K562 (cell line): Measurements from ENCODE around the gene CRYBB1. TPM values are rescaled to one million over a fixed set of nuclear protein-coding genes. Genes with fewer than 3 reads are reported as not detected.
A peak's percentile ranks its signal among the peaks of the same experiment; 100 is the strongest.

Source experiments
- BCL6 ChIP-seq: fragments of 250-450 bp; sonication (Bioruptor Pico); IDR thresholded peaks from 2 replicates; pipeline ENCODE4 v1.4.0; 2020
- CBFA2T2 ChIP-seq: fragments of 450-650 bp; conservative IDR thresholded peaks from 2 replicates; pipeline ENCODE4 v1.6.1; 2017; ENCODE audit warnings: mild to moderate bottlenecking
- CEBPB ChIP-seq: fragments of 450-650 bp; IDR thresholded peaks from 2 replicates; pipeline ENCODE4 v1.6.1; 2016; ENCODE audit warnings: missing genetic modification characterization, missing compliant biosample characterization
- DNMT1 ChIP-seq: fragments of 450-650 bp; IDR thresholded peaks from 2 replicates; pipeline ENCODE4 v1.6.1; 2016; ENCODE audit warnings: antibody characterized with exemption, mild to moderate bottlenecking
- KDM1A ChIP-seq, 2 experiments: fragments of 450-650 bp; IDR thresholded peaks; 2 replicates each; pipeline ENCODE4 v1.6.1; 2016; ENCODE audit warnings: mild to moderate bottlenecking in 2 of 2
- MTA1 ChIP-seq: fragments of 450-650 bp; IDR thresholded peaks from 2 replicates; pipeline ENCODE4 v1.6.1; 2017; ENCODE audit warnings: borderline replicate concordance
- NFXL1 ChIP-seq: fragments of 450-650 bp; formaldehyde crosslinking; IDR thresholded peaks from 2 replicates; pipeline ENCODE4 v1.4.0; 2021; ENCODE audit warnings: mild to moderate bottlenecking
- PHF20 ChIP-seq: fragments of 450-650 bp; IDR thresholded peaks from 2 replicates; pipeline ENCODE4 v1.6.1; 2018; ENCODE audit not compliant: partially characterized antibody
- POLR2G ChIP-seq: fragments of 200-400 bp; formaldehyde crosslinking; IDR thresholded peaks from 2 replicates; pipeline ENCODE4 v1.6.1; 2017; ENCODE audit warnings: low read depth, mild to moderate bottlenecking, antibody characterized with exemption, low read length, moderate library complexity
- PTTG1 ChIP-seq: fragments of 450-650 bp; IDR thresholded peaks from 2 replicates; pipeline ENCODE4 v1.6.1; 2016; ENCODE audit warnings: low read depth, mild to moderate bottlenecking, missing genetic modification characterization, missing compliant biosample characterization
- TOE1 ChIP-seq, 2 experiments: fragments of 450-650 bp in 1 of 2; sonication (generic) in 1 of 2; formaldehyde crosslinking in 1 of 2; IDR thresholded peaks; 2 replicates each; pipeline versions ENCODE4 v1.7.1 to v1.8.0; 2016 to 2022; ENCODE audit warnings: borderline replicate concordance in 2 of 2, mild to moderate bottlenecking in 2 of 2, antibody characterized with exemption in 1 of 2, inconsistent platforms in 1 of 2, low read depth in 1 of 2, missing genetic modification reagents in 1 of 2, moderate library complexity in 1 of 2
- TSC22D4 ChIP-seq: fragments of 450-650 bp; IDR thresholded peaks from 2 replicates; pipeline ENCODE4 v1.6.1; 2016; ENCODE audit warnings: missing genetic modification characterization, missing biosample characterization, control low read depth
- ZEB2 ChIP-seq: fragments of 450-650 bp; IDR thresholded peaks from 2 replicates; pipeline ENCODE4 v1.6.1; 2016
- ZFP30 ChIP-seq: fragments of 250-450 bp; sonication (Bioruptor Pico); IDR thresholded peaks from 2 replicates; pipeline ENCODE4 v1.8.0; 2022; ENCODE audit warnings: moderate library complexity, mild to moderate bottlenecking, inconsistent platforms, borderline replicate concordance
- ZFP36 ChIP-seq: fragments of 150-350 bp; IDR thresholded peaks from 2 replicates; pipeline ENCODE4 v1.6.1; 2018; ENCODE audit warnings: low read length, low read depth; ENCODE audit not compliant: partially characterized antibody
- ZNF134 ChIP-seq: fragments of 250-450 bp; sonication (Bioruptor Pico); conservative IDR thresholded peaks from 2 replicates; pipeline ENCODE4 v1.4.0; 2020
- ZNF347 ChIP-seq: fragments of 450-650 bp; formaldehyde crosslinking; IDR thresholded peaks from 2 replicates; pipeline ENCODE4 v1.4.0; 2020; ENCODE audit warnings: low read depth, mild to moderate bottlenecking, moderate library complexity
- ZNF696 ChIP-seq: fragments of 250-450 bp; sonication (Bioruptor Pico); conservative IDR thresholded peaks from 2 replicates; pipeline ENCODE4 v1.4.0; 2020; ENCODE audit warnings: mild to moderate bottlenecking, moderate library complexity
- ZNF77 ChIP-seq: fragments of 250-450 bp; sonication (Bioruptor Pico); IDR thresholded peaks from 2 replicates; pipeline ENCODE4 v1.5.0; 2020
- ZNF778 ChIP-seq: fragments of 450-650 bp; formaldehyde crosslinking; IDR thresholded peaks from 2 replicates; pipeline ENCODE4 v1.4.0; 2020; ENCODE audit warnings: mild to moderate bottlenecking, moderate library complexity
- polyA plus RNA-seq, 8 experiments: library from polyadenylated mRNA; depleted of rRNA in 4 of 8; stranded (reverse) in 5 of 8; unstranded in 3 of 8; fragments of >200 nt; fragmentation: Nextera tagmentation in 2 of 8; fragmentation: Illumina TruSeq in 1 of 8; extraction: Ambion mirVana in 2 of 8; extraction: Trizol in 1 of 8; gene quantifications; 2 replicates each; pipeline versions ENCODE4 v1.2.1 to v1.2.3, GENCODE V29; 2011 to 2014; ENCODE audit warnings: inconsistent platforms in 1 of 8, missing spikeins in 1 of 8
- total RNA-seq, 7 experiments: library from RNA; depleted of rRNA in 6 of 7; stranded (reverse); fragments of >200 nt in 6 of 7; fragmentation: Illumina TruSeq in 2 of 7; extraction: Trizol in 2 of 7; gene quantifications; 2 replicates each; pipeline versions ENCODE4 v1.2.1 to v1.2.3, GENCODE V29; 2011 to 2021; ENCODE audit warnings: low replicate concordance in 1 of 7
- TF ChIP-seq, protein P1 (sequence below): sonication (generic); formaldehyde crosslinking; IDR thresholded peaks from 2 replicates; pipeline ENCODE4 v1.8.1; 2022; ENCODE audit warnings: missing genetic modification reagents
- TF ChIP-seq, protein P2 (sequence below): fragments of 450-650 bp; IDR thresholded peaks from 2 replicates; pipeline ENCODE4 v1.6.1; 2017; ENCODE audit warnings: antibody characterized with exemption, mild to moderate bottlenecking
- TF ChIP-seq, protein P3 (sequence below): conservative IDR thresholded peaks from 2 replicates; pipeline ENCODE4 v1.6.1; 2011; ENCODE audit warnings: low read depth, mild to moderate bottlenecking, low read length; ENCODE audit not compliant: control insufficient read depth

CRYBB1 gene
- total and polyA plus RNA-seq, 9 of the 15 experiments (the other 6 are each of a cell fraction or from before 2014, with no cell fraction given), result 0.16 to 0.45 (median 0.33) TPM; not detected in 2

DNA sequence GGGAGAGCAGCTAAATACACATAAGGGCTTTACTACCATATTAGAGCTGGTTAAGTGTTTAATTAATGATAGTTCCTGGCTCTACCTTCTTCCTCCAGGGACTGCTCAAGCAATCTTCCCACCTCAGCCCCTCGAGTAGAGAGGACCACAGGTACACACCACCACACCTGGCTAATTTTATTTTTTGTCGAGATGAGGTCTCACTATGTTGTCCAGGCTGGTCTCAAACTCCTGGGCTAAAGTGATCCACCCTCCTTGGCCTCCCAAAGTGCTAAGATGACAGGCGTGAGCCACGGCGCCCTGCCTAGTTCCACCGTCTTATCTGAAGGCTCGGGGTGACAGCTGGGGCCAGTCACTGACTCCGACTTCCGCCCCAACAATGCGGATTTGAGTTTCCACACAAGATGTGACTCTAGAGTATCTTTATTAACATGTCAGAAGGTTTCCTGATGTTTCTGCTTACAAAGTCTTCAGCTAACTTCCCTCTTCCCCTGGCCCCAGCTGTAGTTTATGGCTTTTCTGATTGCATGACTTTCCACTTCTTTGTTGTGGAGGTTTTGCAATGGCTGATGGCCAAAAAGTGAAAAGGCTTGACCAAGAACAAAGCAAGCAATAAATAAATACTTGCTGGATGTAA lies 44.7 kb downstream of the CRYBB1 start (continued):
- no peak for TF ChIP-seq TOE1 (IDR thresholded peaks at IDR 0.05; ENCODE audit: borderline replicate concordance)
- no peak for TF ChIP-seq TOE1 (CRISPR knock-in tag; IDR thresholded peaks at IDR 0.05; ENCODE audit: borderline replicate concordance, low read depth)
- TF ChIP-seq PHF20, result no peak
- TF ChIP-seq BCL6 (CRISPR knock-in tag), result no peak
- TF ChIP-seq KDM1A (IDR thresholded peaks at IDR 0.05), result no peak
- TF ChIP-seq ZFP30, result no peak
- no peak for TF ChIP-seq TSC22D4 (tag)
- TF ChIP-seq, protein P1, sequence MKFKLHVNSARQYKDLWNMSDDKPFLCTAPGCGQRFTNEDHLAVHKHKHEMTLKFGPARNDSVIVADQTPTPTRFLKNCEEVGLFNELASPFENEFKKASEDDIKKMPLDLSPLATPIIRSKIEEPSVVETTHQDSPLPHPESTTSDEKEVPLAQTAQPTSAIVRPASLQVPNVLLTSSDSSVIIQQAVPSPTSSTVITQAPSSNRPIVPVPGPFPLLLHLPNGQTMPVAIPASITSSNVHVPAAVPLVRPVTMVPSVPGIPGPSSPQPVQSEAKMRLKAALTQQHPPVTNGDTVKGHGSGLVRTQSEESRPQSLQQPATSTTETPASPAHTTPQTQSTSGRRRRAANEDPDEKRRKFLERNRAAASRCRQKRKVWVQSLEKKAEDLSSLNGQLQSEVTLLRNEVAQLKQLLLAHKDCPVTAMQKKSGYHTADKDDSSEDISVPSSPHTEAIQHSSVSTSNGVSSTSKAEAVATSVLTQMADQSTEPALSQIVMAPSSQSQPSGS (CRISPR knock-in tag), result no peak
- TF ChIP-seq ZNF77, result no peak
- TF ChIP-seq DNMT1, result no peak
- TF ChIP-seq CBFA2T2, result peak; percentile 49
- TF ChIP-seq POLR2G, result no peak
- TF ChIP-seq ZFP36, result no peak
- no peak for TF ChIP-seq ZNF347
- TF ChIP-seq ZNF778 (CRISPR knock-in tag), result no peak
- TF ChIP-seq, protein P2, sequence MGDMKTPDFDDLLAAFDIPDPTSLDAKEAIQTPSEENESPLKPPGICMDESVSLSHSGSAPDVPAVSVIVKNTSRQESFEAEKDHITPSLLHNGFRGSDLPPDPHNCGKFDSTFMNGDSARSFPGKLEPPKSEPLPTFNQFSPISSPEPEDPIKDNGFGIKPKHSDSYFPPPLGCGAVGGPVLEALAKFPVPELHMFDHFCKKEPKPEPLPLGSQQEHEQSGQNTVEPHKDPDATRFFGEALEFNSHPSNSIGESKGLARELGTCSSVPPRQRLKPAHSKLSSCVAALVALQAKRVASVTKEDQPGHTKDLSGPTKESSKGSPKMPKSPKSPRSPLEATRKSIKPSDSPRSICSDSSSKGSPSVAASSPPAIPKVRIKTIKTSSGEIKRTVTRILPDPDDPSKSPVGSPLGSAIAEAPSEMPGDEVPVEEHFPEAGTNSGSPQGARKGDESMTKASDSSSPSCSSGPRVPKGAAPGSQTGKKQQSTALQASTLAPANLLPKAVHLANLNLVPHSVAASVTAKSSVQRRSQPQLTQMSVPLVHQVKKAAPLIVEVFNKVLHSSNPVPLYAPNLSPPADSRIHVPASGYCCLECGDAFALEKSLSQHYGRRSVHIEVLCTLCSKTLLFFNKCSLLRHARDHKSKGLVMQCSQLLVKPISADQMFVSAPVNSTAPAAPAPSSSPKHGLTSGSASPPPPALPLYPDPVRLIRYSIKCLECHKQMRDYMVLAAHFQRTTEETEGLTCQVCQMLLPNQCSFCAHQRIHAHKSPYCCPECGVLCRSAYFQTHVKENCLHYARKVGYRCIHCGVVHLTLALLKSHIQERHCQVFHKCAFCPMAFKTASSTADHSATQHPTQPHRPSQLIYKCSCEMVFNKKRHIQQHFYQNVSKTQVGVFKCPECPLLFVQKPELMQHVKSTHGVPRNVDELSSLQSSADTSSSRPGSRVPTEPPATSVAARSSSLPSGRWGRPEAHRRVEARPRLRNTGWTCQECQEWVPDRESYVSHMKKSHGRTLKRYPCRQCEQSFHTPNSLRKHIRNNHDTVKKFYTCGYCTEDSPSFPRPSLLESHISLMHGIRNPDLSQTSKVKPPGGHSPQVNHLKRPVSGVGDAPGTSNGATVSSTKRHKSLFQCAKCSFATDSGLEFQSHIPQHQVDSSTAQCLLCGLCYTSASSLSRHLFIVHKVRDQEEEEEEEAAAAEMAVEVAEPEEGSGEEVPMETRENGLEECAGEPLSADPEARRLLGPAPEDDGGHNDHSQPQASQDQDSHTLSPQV, result no peak
- TF ChIP-seq, protein P3, sequence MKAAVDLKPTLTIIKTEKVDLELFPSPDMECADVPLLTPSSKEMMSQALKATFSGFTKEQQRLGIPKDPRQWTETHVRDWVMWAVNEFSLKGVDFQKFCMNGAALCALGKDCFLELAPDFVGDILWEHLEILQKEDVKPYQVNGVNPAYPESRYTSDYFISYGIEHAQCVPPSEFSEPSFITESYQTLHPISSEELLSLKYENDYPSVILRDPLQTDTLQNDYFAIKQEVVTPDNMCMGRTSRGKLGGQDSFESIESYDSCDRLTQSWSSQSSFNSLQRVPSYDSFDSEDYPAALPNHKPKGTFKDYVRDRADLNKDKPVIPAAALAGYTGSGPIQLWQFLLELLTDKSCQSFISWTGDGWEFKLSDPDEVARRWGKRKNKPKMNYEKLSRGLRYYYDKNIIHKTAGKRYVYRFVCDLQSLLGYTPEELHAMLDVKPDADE, result no peak
- no peak for TF ChIP-seq PTTG1
- peak; percentile 59 for TF ChIP-seq CEBPB (tag)
- TF ChIP-seq MTA1, result no peak
- TF ChIP-seq ZEB2, result no peak
- TF ChIP-seq ZNF696 (CRISPR knock-in tag), result no peak
- TF ChIP-seq ZNF134 (CRISPR knock-in tag), result no peak
- no peak for TF ChIP-seq NFXL1
